Right cardiac atrium (tissue), 5 donors: Measurements from ENCODE around the gene WDR90. TPM values are rescaled to one million over a fixed set of nuclear protein-coding genes. Genes with fewer than 3 reads are reported as not detected.

ENCODE experiments used
- ATAC-seq, 2 donors: fragments of 200-7000 bp; cut with Tn5 transposase; one replicate each; pipeline versions ENCODE4 v1.8.0 to v1.9.1; 2020; ENCODE audit warnings: moderate library complexity in 2 of 2, mild to moderate bottlenecking in 1 of 2
- DNase-seq, 3 donors: peaks; one replicate each; pipeline ENCODE4 v3.0.0-alpha.2; 2020
- H3K27ac ChIP-seq: one replicate; pipeline ENCODE4 v1.5.1; 2013; ENCODE audit warnings: mild to moderate bottlenecking, low read length, control low read depth, moderate library complexity
- H3K27me3 ChIP-seq: one replicate; pipeline ENCODE4 v1.6.1; 2013; ENCODE audit not compliant: control insufficient read depth, insufficient read depth
- H3K4me1 ChIP-seq: one replicate; pipeline ENCODE4 v1.6.1; 2013; ENCODE audit warnings: low read length; ENCODE audit not compliant: control insufficient read depth, insufficient read depth
- H3K4me3 ChIP-seq: one replicate; pipeline ENCODE4 v1.5.1; 2013; ENCODE audit warnings: low read length, control low read depth
- H3K9me3 ChIP-seq: one replicate; pipeline ENCODE4 v1.6.1; 2013; ENCODE audit warnings: low read length; ENCODE audit not compliant: control insufficient read depth
- WGBS: extraction: QIAGEN DNeasy Blood & Tissue Kit; methylation state at CpG from one replicate; pipeline ENCODE4 v1.1.7; 2013; 5-methylcytosine and 5-hydroxymethylcytosine counted together
- intact Hi-C, 4 donors: fragments of 100-400 bp; cut with DNase I; formaldehyde crosslinking; loops; one replicate each; pipeline versions ENCODE4 v1.11.0 to v1.14.0; 2022 to 2023
- polyA plus RNA-seq: library from polyadenylated mRNA; stranded (reverse); fragments of 200-250 nt; gene quantifications from one replicate; pipeline ENCODE4 v1.2.3, GENCODE V29; 2013
- total RNA-seq, 4 donors: library from RNA; stranded (reverse); fragmentation: NEBNext Ultra II Directional; extraction: Animal tissue kit (Norgen Biotek cat#: 25700); gene quantifications; one replicate each; pipeline ENCODE4 v1.2.1, GENCODE V29; 2021
- donor health status: healthy with polysubstance abuse.
- donor health status: DM: no; HTN: yes; CAD: no.
- donor health status: DM: no; HTN: no; CAD: no.
- donor health status: DM: no; HTN: yes; CAD: no; lungs with severe emphysema.
- donor health status: DM: yes; HTN: yes; CAD: no.

The WDR90 gene
- total and polyA plus RNA-seq, 5 donors = 8.1 to 13.7 (median 11.9) TPM

GRCh38 chr16:694863-695354 lies 45.7 kb downstream of the WDR90 start:
- H3K4me1 ChIP-seq = peaks cover 6% of the 10 kb centered on the region
- intact Hi-C loops = no loop called here
- no peak overlapping the region for H3K27ac ChIP-seq
- H3K9me3 ChIP-seq = no peaks in the 10 kb centered on the region
- ATAC-seq (no peak), DNase-seq (no peak)
- no peaks in the 10 kb centered on the region for H3K27me3 ChIP-seq
- WGBS = 1% methylated on average over 37 of the region's 37 CpGs
- peak overlapping the region; percentile 8 for H3K4me3 ChIP-seq

DNA sequence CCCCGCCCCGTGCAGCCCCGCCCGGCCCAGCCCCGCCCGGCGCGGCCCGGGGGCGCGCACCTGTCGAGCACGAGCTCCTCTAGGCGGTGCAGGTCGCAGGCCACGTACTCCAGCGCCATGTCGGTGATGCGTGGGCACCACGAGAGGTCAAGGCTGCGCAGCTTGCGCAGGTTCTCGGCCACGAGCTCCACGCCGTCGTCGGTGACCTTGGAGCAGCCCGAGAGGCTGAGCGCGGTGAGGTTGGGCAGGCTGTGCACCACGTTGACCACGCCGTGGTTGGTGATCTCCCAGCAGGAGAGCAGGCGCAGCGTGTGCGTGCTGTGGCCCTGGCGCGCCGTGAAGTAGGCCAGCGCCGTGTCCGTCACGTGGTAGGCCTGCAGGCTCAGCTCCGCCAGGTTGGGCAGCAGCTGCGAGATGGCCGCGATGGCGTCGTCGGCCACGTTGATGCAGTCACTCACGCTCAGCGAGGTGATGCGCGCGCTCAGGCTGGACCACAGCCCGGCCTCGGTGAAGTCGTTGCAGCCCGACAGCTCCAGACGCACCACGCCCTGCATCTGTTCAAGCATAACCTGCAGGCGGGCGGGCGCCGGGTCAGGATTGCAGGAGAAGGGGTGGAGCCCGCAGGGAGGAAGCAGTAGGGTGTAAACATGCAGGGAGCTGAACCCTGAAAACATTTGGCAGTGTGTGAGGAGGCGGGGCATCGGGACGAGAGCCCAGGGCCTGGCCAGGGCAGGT lies 46.4 kb downstream of the WDR90 start:
- Histone ChIP-seq H3K9me3 (no peaks in the 10 kb centered on the region), H3K4me3 (peak overlapping the region; percentile 8), H3K27me3 (no peaks in the 10 kb centered on the region), H3K4me1 (peaks cover 6% of the 10 kb centered on the region), H3K27ac (no peak overlapping the region)
- DNase-seq (no peak), ATAC-seq (peak in 1 of 2 donors; percentile 10)
- intact Hi-C loops = no loop called here
- WGBS = 2% methylated on average over 71 of the region's 71 CpGs

DNA sequence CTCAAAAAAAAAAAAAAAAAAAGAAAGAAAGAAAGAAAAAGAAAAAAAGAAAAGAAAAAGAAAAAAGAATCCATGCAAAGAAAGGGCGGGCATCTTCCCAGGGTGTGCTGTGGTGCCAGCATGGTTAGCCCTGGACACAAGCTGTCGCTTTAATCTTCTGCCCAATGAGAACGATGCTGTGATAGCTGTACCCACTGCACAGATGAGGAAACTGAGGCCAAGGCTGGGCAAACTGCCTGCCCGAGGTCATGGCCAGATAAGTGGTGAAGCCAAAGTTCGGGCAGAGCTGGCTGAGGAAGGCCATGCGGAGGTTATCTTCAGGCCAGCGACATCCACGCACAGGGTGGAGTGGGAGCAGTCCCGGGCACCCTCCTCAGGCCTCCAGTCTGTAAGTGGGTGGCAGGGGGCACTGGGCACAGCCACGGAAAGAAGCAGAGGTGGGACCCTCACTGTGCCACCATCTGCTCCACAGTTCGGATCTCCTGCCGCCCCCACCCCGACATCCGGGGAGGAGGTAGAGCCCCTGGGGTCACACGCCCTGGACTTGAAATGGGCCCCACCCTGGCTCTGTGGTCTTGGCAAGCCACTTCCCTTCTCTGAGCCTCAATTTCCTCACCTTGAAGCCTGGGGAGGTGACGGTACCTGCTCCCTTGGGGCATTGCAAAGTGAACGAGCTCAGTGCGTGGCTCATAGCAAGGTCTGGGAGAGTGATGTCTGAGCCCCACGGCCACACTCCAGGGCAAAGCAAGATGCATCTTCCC lies 49.9 kb downstream of the WDR90 start:
- 71% methylated on average over 19 of the region's 19 CpGs for WGBS
- Histone ChIP-seq H3K27me3 (no peaks in the 10 kb centered on the region), H3K27ac (no peak overlapping the region), H3K9me3 (no peaks in the 10 kb centered on the region), H3K4me3 (no peak overlapping the region), H3K4me1 (peaks cover 6% of the 10 kb centered on the region)
- DNase-seq (no peak), ATAC-seq (no peak)
- intact Hi-C loops = no loop called here

GRCh38 chr16:700684-701584 lies 51.8 kb downstream of the WDR90 start:
- no peak overlapping the region for H3K4me3 ChIP-seq
- ATAC-seq = peak; percentile 44 to 68

GRCh38 chr16:702341-702740 lies 53.2 kb downstream of the WDR90 start:
- 83% methylated on average over 19 of the region's 19 CpGs for WGBS
- Histone ChIP-seq H3K4me1 (no peaks in the 10 kb centered on the region), H3K9me3 (no peaks in the 10 kb centered on the region), H3K27me3 (no peaks in the 10 kb centered on the region), H3K4me3 (no peak overlapping the region), H3K27ac (no peak overlapping the region)
- intact Hi-C loops = no loop called here
- DNase-seq (no peak), ATAC-seq (no peak)

More at GRCh38 chr16:700684-701584, 51.8 kb downstream of the WDR90 start:
- H3K27me3 ChIP-seq = no peaks in the 10 kb centered on the region
- 5% methylated on average over 76 of the region's 76 CpGs for WGBS
- intact Hi-C loops = no loop called here
- DNase-seq = no peak
- H3K4me1 ChIP-seq = no peaks in the 10 kb centered on the region
- no peak overlapping the region for H3K27ac ChIP-seq
- no peaks in the 10 kb centered on the region for H3K9me3 ChIP-seq

- H3K27ac ChIP-seq = no peak overlapping the region
- no peaks in the 10 kb centered on the region for H3K9me3 ChIP-seq
- DNase-seq (no peak), ATAC-seq (no peak)
- H3K4me3 ChIP-seq = no peak overlapping the region
- intact Hi-C loops = no loop called here
- WGBS = 80% methylated on average over 12 of the region's 12 CpGs
- no peaks in the 10 kb centered on the region for H3K4me1 ChIP-seq
- H3K27me3 ChIP-seq = no peaks in the 10 kb centered on the region
These were observed 54.2 kb downstream of the WDR90 start for GRCh38 chr16:703406-703805.

DNA sequence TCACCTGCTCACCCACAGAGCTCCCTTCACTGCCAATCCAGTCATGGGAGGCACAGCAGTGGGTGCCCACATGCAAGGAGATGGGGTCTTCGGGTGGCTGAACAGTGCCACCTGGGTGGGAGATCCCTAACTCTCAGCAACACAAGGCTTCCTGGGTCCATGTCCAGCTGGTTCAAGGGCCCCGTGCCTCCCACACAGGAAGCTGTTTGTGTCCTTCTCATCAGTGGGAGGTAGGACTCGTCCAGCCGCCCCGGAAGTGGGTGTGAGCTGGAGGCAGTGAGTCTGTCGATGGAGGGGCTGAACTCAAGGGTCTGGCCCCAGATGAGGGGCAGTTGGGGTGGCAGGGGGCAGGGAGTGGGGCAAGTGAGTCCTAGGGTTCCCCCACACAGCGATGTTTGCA lies 54.9 kb downstream of the WDR90 start:
- ATAC-seq = no peak
- no peak overlapping the region for H3K4me3 ChIP-seq
- WGBS = 62% methylated on average over 7 of the region's 7 CpGs
- no peak overlapping the region for H3K27ac ChIP-seq
- intact Hi-C loops = no loop called here
- no peaks in the 10 kb centered on the region for H3K4me1 ChIP-seq
- no peaks in the 10 kb centered on the region for H3K27me3 ChIP-seq
- no peak for DNase-seq
- no peaks in the 10 kb centered on the region for H3K9me3 ChIP-seq

- ATAC-seq (no peak), DNase-seq (no peak)
- Histone ChIP-seq H3K9me3 (no peaks in the 10 kb centered on the region), H3K27me3 (no peaks in the 10 kb centered on the region), H3K4me1 (no peaks in the 10 kb centered on the region), H3K27ac (no peak overlapping the region), H3K4me3 (no peak overlapping the region)
- intact Hi-C loops = loop anchor here in 1 of 4 donors (5.0 kb wide), 1 partner anchor 348 kb away; no protein-coding TSS in a partner anchor
- 11% methylated on average over 50 of the region's 50 CpGs for WGBS
These were observed 55.6 kb downstream of the WDR90 start for GRCh38 chr16:704552-705380.

DNA sequence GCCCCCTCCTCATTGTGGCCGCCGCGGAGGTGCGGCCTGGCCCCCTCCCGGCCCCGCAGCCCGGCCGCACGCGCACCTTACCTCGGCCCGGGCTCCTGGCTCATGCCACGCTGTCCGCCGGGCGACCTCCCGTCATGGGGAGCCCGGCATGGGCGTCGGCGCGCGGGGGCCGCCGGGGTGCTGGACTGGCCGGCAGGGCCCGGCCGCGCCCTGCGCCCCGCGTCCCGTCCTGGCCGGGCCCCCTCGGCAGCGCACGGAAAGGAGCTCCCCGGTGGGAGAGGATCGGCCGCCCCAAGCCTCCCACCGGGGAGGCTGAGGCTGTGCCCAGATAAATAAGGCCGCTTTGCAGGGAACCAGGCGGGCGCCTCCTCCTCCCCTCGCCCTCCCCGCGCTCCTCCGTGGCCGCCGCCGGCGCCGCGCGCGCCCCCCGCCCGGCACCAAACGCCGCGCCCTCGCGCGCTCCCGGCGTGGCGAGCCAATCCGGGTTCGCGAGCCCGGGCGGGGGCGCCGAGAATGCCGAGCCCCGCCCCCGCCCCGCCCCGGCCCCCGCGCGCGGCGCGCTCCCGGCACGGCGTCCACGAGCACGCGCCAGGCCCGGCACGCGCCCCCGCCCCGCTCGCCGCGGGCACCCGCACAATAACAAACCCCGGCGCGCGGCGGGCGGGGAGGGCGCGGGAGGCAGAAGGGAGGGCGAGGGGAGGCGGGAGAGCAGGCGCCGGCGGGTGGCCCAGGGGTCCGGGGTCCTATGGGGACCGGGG lies 56.4 kb downstream of the WDR90 start, which contains the start of gene FBXL16:
Gene FBXL16 (minus strand): TSS at position 371 of the 758 bp plus-strand sequence. CDS start 8,396 bp downstream, outside the sequence.
- Histone ChIP-seq H3K27ac (no peak within 1 kb of the TSS), H3K4me3 (peak within 1 kb of the TSS; percentile 18), H3K9me3 (no peaks in the 10 kb centered on the region), H3K27me3 (no peaks in the 10 kb centered on the region), H3K4me1 (no peaks in the 10 kb centered on the region)
- intact Hi-C loops = loop anchor here in 1 of 4 donors (5.0 kb wide), 1 partner anchor 347 kb away; no protein-coding TSS in a partner anchor
- DNase-seq = no peak
- ATAC-seq = no peak
- WGBS = 1% methylated on average over 112 of the region's 115 CpGs
